K562 (cell line): ENCODE results near the gene FABP2.

Experiments
- CREM ChIP-seq: IDR thresholded peaks from 2 replicates; pipeline ENCODE4 v1.6.1; 2014; ENCODE audit warnings: antibody characterized with exemption, low read depth
- FOXA1 ChIP-seq: fragments of 450-650 bp; IDR thresholded peaks from 2 replicates; pipeline ENCODE4 v1.6.1; 2016; ENCODE audit warnings: mild to moderate bottlenecking, borderline replicate concordance
- KLF10 ChIP-seq: fragments of 250-450 bp; sonication (Bioruptor Pico); IDR thresholded peaks from 2 replicates; pipeline ENCODE4 v1.6.1; 2021; ENCODE audit warnings: matching md5 sums
- LEF1 ChIP-seq: fragments of 450-650 bp; IDR thresholded peaks from 2 replicates; pipeline ENCODE4 v1.6.1; 2016; ENCODE audit warnings: mild to moderate bottlenecking
- POLR2A ChIP-seq: fragments of 450-650 bp; conservative IDR thresholded peaks from 2 replicates; pipeline ENCODE4 v1.6.1; 2016
- RBM14 ChIP-seq: fragments of 200-400 bp; formaldehyde crosslinking; IDR thresholded peaks from 2 replicates; pipeline ENCODE4 v1.6.1; 2018; ENCODE audit warnings: low read depth, mild to moderate bottlenecking, low read length, moderate library complexity, borderline replicate concordance; ENCODE audit not compliant: insufficient read depth
- TEAD1 ChIP-seq, 2 experiments: fragments of 450-650 bp in 1 of 2; sonication (generic) in 1 of 2; formaldehyde crosslinking; IDR thresholded peaks; 2 replicates each; pipeline versions ENCODE4 v1.4.0 to v1.8.0; 2020 to 2022; ENCODE audit warnings: mild to moderate bottlenecking in 2 of 2, missing genetic modification reagents in 1 of 2
- ZNF785 ChIP-seq: fragments of 250-450 bp; sonication (Bioruptor Pico); IDR thresholded peaks from 2 replicates; pipeline ENCODE4 v1.4.0; 2020; ENCODE audit warnings: mild to moderate bottlenecking
- TF ChIP-seq, protein P1 (sequence below): fragments of 200-800 bp; sonication (Bioruptor generic); IDR thresholded peaks from 2 replicates; pipeline ENCODE4 v1.6.1; 2017; ENCODE audit warnings: missing genetic modification characterization, missing compliant biosample characterization
- TF ChIP-seq, protein P2 (sequence below): fragments of 450-650 bp; IDR thresholded peaks from 2 replicates; pipeline ENCODE4 v1.6.1; 2016; ENCODE audit warnings: mild to moderate bottlenecking
- TF ChIP-seq, protein P3 (sequence below): sonication (generic); formaldehyde crosslinking; IDR thresholded peaks from 2 replicates; pipeline ENCODE4 v1.5.0; 2020; ENCODE audit warnings: missing genetic modification reagents

DNA sequence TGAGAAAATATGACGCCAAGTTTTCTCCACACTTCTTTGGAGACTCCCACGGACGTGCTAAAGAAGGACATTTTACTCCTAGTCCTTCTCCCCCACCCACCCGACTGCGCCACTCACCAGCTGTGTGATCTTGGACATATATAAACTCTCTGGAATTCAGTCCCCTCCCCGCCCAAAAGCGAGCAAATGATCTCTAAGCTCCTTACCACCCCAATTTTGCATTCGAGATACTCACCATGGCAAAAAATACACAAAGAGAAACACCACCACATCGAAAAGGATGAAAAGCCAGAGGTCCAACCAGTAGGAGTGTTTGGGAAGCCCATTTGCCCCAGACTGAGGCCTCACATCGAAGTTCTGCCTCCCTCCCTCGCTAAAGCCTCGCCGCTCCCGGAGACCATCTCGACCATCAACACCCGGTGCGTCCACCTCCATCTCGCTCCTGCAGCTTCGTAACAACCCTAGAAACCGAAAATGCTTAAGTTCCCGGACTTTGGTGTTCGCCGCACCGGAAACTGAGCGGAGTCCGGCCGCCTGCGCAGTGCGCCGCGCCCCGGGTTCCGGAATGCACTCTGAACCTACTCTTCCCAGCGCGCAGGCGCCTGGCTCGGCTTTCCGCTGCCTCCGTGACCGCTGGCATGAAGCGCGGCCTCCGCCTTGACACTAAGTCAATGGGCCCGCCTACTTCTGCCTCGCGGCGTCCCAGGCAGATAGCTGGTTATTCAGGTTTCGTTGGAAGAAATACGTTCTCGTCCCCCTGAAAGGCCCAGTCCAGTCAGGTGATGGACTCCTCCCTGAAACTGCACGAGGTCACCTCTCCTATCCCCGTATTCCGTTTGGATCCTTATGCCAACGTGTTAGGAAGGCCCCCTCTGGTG, 21.6 kb downstream of the FABP2 start:
- TF ChIP-seq KLF10 (CRISPR knock-in tag) (no peak), RBM14 (no peak), FOXA1 (no peak), POLR2A (peak; percentile 86), CREM (no peak; the same call in 1 of the 2 replicates), ZNF785 (no peak), TEAD1 (CRISPR knock-in tag; IDR thresholded peaks at IDR 0.05) (no peak), LEF1 (no peak)
- TF ChIP-seq, protein P1, sequence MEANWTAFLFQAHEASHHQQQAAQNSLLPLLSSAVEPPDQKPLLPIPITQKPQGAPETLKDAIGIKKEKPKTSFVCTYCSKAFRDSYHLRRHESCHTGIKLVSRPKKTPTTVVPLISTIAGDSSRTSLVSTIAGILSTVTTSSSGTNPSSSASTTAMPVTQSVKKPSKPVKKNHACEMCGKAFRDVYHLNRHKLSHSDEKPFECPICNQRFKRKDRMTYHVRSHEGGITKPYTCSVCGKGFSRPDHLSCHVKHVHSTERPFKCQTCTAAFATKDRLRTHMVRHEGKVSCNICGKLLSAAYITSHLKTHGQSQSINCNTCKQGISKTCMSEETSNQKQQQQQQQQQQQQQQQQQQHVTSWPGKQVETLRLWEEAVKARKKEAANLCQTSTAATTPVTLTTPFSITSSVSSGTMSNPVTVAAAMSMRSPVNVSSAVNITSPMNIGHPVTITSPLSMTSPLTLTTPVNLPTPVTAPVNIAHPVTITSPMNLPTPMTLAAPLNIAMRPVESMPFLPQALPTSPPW (CRISPR knock-in tag), result peak; percentile 33; the same call in 1 of the 2 replicates
- TF ChIP-seq, protein P2, sequence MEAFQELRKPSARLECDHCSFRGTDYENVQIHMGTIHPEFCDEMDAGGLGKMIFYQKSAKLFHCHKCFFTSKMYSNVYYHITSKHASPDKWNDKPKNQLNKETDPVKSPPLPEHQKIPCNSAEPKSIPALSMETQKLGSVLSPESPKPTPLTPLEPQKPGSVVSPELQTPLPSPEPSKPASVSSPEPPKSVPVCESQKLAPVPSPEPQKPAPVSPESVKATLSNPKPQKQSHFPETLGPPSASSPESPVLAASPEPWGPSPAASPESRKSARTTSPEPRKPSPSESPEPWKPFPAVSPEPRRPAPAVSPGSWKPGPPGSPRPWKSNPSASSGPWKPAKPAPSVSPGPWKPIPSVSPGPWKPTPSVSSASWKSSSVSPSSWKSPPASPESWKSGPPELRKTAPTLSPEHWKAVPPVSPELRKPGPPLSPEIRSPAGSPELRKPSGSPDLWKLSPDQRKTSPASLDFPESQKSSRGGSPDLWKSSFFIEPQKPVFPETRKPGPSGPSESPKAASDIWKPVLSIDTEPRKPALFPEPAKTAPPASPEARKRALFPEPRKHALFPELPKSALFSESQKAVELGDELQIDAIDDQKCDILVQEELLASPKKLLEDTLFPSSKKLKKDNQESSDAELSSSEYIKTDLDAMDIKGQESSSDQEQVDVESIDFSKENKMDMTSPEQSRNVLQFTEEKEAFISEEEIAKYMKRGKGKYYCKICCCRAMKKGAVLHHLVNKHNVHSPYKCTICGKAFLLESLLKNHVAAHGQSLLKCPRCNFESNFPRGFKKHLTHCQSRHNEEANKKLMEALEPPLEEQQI, result 0 out of 2 replicates have a peak, but pooled peaks have one; percentile 13
- TF ChIP-seq, protein P3, sequence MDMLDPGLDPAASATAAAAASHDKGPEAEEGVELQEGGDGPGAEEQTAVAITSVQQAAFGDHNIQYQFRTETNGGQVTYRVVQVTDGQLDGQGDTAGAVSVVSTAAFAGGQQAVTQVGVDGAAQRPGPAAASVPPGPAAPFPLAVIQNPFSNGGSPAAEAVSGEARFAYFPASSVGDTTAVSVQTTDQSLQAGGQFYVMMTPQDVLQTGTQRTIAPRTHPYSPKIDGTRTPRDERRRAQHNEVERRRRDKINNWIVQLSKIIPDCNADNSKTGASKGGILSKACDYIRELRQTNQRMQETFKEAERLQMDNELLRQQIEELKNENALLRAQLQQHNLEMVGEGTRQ (CRISPR knock-in tag), result no peak
